Measurements from ENCODE around the gene GET3.

Gene GET3

DNA sequence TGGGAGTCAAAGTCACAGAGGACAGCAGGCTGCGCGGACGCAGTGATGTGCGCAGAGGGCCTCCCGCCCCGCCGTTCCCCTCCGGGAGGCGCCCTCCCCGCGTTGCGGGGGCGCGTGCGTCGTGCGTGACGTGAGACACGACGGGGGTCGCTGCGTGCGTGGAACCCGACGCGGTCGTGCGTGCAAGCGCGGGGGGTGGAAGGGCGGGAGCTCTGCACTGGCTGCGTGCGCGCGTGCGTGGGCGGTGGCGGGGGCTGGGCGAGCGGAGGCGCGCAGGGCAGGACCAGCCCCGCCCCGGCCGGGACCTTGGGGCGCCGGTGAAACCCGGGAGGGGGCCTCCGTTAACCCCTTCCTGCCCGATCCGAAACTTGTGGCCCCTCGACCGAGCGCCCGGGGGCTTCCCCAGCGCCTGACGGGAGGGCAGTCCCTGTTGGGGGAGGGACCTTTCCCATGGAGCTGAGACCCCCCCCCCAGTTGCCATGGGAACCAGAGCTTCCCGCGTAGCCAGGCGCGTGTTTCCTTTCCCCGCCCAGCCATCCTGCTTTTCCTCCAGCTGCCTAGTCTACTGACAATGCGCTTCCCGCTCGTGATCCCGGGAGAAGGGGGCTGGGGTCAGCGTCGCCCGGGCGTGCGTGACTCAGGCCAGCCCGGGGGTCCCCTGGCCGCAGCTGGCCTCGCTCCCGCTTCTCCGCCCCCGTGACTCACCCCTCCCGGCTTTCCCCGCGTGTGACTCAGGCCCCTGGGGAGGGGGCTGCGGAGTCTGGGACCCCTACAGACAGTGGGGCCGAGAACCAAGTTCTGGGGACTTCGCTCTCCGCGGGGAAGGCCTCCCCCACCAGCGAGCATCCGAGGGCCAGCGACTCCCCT, 45.4 kb downstream of the GET3 start:
- DNase-seq = peak; percentile 94

DNA sequence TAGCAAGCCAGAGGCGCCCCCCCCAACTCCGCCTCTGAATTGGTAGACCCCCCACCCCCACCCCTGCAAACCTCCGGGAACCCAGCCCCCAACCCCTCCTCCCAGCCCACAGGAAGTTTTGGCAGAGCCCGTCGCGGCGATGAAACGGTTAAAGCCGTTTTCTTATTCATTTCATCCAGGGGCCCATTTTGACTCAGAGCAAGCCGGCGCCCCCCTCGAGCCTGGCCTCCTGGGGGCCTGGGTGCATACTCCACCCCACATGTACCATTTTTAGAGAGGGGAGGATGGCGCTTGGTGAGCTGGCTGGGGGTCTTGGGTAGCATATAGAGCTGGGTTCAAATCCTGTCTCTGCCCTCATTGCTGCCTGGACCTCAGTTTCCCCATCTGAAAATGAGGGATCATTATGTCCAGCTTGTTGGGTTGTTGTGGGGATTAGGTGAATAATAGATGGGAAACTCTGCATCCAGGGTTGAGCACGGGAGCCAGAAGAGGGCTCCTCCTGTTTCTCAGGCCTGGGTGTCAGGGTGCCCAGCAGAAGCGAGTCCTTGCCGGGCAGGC, 46.1 kb downstream of the GET3 start:
- DNase-seq = peak; percentile 29

DNA sequence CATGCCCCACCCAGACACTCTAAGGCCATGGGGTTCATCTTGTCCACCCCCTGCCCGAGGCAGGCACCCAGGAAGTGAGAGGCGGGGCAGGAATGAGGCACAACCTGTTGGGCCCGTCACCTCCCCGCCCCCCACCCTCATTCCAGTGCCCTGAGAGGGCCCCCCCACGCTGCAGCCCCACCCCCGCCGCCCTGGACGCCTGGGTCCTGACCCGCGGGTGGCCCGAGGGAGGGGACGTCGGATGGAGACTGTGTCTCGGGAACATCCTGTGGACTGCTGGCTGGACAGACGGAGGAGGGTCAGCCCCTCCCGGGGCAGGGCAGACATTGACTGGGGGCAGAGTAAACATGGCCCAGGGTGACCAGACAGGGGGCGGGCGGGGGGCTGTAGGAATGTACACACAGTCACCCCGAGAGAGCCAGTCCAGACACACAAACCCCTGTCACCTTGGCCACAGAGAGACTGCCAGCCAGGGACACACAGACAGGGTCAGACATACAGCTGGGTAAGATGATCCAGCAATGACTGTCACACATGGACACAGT, 46.6 kb downstream of the GET3 start:
- DNase-seq = no peak

- peak; percentile 45 for DNase-seq
Measured at GRCh38 chr19:12784394-12784870, 47.1 kb downstream of the GET3 start.

- DNase-seq = peak; percentile 77
Measured at GRCh38 chr19:12784871-12785430, 47.7 kb downstream of the GET3 start.

- no peak for DNase-seq
Measured at GRCh38 chr19:12785431-12786031, 48.2 kb downstream of the GET3 start.

DNA sequence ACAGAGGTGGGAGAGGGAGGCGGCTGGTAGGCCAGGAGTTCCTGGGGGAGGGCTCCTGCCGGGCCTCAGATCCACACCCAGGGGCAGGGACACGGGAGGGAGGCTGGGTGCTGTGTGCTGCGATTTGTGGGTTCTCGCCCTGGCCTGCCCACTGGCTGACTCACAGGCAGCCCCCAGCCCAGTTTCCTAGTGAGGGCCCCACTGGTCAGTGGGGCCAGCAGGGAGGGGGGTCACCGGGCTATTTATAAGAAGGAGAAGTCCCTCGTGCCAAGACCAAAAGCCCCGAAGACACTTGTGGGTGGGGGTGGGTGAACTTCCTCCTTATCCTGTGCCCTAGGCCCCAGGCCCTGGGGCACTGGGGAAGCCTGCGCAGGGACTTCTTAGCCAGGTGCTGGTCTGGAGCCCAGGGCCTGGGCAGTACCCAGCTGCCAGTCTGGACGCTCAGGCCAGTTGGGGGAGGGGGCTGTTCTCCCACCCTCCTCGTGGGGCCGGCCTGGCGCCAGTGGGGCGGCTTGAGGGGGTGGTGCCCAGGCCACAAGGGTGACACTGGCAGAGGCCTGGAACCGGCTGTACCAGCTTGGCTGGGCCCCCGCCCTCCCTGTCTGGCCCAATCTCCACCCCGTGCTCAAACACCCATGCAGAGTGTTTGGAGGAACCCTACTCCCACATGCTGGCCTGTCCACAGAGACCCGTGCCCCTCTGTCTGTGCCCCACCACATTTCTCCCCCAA, 49.0 kb downstream of the GET3 start:
- peak; percentile 38 for DNase-seq

DNA sequence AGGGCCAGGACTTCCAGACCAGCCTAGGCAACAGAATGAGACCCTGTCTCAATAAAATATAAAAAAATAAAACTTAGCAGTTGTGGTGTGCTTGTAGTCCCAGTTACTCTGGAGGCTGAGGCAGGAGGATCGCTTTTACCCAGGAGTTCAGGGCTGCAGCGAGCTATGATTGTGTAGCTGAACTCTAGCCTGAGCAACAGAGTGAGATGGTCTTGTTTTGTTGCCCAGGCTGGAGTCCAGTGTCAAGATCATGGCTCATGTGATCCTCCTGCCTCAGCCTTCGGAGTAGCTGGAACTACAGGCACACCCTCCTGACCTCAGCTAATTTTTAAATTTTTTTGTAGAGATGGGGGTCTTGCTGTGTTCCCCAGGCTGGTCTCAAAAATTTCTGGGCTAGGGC, 49.7 kb downstream of the GET3 start:
- DNase-seq = no peak

DNA sequence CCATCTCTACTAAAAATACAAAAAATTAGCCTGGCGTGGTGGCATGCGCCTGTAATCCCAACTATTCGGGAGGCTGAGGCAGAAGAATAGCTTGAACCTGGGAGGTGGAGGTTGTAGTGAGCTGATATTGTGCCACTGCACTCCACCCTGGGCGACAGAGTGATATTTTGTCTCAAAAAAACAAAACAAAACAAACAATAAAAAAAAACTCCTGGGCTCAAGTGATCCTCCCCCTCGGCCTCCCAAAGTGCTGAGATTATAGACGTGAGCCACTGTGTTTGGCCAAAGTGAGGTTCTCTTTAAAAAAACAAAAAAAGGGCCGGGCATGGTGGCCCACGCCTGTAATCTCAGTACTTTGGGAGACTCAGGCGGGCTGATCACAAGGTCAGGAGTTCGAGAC, 50.2 kb downstream of the GET3 start:
- no peak for DNase-seq

DNA sequence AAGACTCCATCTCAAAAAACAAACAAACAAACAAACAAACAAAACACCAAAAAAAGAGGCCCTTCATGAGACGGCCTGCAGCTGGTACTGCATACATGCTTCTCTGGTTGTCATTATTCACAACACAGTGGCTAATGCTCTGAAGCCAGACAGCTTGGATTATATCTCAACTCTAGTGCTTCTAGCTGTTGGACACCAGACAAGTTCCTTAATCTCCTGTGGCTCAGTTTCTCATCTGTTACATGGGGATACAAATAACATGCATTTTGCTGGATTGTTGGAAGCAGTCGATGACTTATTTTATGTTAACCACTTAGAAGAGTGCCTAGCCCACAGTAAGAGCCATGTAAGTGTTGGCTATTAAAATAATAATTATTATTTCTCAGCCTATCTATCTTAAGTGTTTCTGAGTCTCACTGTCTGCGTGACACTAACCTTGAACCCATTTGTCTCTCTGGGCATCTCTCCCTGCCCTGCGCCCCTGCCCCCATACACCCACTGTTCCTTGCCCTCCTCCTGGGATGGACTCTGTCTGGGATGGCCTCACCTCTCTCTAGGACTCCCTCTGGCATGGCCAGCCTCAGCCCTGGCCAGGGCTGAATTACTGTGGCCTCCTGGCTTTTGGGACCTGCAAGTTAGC, 50.9 kb downstream of the GET3 start:
- no peak for DNase-seq

DNA sequence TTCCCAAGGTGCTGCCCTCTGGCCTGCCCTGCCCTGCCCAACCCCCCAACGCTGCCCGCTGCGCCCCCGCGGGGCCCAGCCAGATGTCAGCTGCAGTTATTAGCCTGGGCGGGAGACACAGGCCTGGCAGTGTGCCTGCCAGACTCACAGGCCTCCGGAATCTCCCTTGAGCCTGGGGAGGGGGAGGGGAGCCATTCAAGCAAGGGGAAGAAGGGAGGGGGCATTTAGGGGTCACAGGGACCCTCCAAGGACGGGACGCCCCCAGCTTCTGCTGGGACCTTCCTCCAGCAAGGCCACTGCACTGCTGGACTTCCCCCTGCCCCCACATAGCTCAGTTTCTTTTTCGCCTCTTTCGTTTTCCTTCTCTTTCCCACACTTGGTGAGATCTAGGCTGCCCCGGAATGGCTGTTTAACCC, 51.4 kb downstream of the GET3 start:
- peak; percentile 63 for DNase-seq

GRCh38 chr19:12789098-12789903, 52.0 kb downstream of the GET3 start:
- DNase-seq = peak; percentile 39

- DNase-seq = peak; percentile 97
Measured at GRCh38 chr19:12789904-12790619, 52.8 kb downstream of the GET3 start.

DNA sequence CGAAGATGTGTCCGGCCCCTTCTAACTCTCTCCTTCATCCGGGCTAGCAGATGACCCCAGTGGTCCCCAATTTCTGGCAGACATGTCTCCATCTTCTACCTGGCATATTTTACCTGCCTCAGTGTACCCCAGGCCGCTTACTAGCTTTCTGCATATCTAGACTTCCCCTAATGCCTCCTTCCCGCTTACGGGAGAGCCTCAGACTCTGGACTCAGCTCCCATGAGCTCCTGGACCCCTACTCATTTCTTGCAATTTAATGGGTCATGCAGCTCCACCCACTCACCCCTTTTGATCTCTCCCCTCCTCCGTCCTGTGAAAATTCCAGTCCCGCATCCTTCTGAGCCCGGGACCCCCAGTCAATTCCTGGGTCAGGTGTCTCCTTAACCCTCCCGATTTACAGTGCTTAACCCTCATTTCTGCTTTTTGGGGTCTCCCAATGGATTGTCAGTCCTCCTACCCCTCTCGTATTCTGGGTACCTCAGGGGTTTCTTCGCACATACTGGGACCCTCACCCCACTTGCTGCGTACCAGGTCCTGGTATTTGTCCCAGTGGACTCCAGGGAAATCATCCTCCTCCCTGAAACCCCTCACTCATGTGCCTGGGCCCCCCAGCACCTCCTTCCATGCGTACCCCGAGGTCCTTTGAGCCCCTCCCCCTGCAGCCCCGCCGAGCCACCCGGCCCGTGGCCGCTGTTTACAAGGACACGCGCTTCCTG, 53.5 kb downstream of the GET3 start:
- no peak for DNase-seq

DNA sequence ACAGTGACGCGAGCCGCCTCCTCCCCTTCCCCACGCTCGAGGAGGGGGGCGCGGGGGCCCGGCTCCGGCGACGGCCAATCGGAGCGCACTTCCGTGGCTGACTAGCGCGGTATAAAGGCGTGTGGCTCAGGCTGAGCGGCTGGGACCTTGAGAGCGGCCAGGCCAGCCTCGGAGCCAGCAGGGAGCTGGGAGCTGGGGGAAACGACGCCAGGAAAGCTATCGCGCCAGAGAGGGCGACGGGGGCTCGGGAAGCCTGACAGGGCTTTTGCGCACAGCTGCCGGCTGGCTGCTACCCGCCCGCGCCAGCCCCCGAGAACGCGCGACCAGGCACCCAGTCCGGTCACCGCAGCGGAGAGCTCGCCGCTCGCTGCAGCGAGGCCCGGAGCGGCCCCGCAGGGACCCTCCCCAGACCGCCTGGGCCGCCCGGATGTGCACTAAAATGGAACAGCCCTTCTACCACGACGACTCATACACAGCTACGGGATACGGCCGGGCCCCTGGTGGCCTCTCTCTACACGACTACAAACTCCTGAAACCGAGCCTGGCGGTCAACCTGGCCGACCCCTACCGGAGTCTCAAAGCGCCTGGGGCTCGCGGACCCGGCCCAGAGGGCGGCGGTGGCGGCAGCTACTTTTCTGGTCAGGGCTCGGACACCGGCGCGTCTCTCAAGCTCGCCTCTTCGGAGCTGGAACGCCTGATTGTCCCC, 54.2 kb downstream of the GET3 start, which contains the start of gene JUNB:
Gene JUNB (plus strand): TSS at position 142 of the 706 bp plus-strand sequence. CDS start 286 bp downstream, at position 428.
- peak; percentile 98 for DNase-seq

DNA sequence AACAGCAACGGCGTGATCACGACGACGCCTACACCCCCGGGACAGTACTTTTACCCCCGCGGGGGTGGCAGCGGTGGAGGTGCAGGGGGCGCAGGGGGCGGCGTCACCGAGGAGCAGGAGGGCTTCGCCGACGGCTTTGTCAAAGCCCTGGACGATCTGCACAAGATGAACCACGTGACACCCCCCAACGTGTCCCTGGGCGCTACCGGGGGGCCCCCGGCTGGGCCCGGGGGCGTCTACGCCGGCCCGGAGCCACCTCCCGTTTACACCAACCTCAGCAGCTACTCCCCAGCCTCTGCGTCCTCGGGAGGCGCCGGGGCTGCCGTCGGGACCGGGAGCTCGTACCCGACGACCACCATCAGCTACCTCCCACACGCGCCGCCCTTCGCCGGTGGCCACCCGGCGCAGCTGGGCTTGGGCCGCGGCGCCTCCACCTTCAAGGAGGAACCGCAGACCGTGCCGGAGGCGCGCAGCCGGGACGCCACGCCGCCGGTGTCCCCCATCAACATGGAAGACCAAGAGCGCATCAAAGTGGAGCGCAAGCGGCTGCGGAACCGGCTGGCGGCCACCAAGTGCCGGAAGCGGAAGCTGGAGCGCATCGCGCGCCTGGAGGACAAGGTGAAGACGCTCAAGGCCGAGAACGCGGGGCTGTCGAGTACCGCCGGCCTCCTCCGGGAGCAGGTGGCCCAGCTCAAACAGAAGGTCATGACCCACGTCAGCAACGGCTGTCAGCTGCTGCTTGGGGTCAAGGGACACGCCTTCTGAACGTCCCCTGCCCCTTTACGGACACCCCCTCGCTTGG, 55.0 kb downstream of the GET3 start:
- peak; percentile 73 for DNase-seq

GRCh38 chr19:12792853-12793289, 55.6 kb downstream of the GET3 start:
- no peak for DNase-seq

Measured in CD4-positive, alpha-beta T cell treated with Interleukin-4 for 4 hours (primary cell).